HG02981 (cell line): ENCODE results near the gene PSEN2.

ENCODE experiments used
- ATAC-seq: cut with Tn5 transposase; IDR thresholded peaks from one replicate; pipeline ENCODE4 v1.9.1; 2021; ENCODE audit warnings: mild to moderate bottlenecking, moderate library complexity; ENCODE audit not compliant: unreplicated experiment

Gene PSEN2

DNA sequence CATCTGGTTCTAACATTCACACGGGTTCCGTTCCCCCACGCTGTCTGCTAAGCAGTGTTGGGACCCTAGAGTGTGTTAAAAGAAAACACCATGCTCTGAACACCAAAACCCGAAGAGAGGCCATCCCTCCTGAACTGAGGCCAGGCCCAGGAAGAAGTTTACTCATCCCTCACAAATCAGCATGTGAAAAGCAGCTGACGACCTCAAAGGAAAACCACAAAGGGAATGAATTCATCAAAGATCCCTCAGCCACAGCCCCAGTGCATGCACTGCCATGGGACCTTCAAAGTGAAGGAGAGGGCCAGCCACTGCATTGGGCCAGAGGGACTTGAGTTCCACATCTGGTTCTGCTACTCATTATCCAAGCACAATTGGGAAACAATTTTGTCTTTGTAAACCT lies 7.0 kb upstream of the PSEN2 start:
- ATAC-seq = no peak

DNA sequence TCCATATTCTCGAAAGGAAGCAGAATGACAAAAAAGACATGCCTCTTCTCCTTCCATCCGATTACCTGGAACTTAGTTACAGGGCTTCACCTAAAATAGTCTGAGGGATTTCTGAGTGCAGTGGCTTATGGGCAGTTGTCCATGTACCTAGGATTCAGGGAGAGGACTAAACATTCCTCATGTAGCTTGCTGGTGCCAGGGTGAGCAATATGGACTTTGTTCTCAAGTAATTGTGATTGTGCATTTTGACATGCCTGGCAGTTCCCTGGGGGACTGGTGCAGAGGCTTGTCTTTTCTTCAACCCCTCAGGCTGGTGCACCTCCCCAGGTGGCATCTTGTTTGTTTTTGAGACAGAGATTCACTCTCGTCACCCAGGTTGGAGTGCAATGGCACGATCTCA lies 6.1 kb upstream of the PSEN2 start:
- no peak for ATAC-seq

DNA sequence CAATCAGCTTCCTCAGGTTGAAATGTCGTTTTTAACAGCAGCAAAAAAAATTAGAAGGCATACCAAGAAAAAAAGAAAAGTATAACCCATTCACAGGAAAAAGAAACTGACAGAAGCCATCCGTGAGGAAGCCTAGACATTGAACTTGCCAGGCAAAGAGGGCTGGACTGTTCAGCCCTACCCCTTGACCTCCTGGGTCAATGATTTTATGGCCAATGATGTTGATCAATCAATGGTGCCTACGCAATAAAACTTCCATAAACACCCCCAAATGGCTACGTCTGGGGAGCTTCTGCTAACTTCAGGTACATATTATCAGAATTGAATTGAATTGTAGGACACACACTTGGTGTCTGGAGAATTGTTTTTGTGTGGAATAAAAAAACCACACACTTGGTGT lies 4.8 kb upstream of the PSEN2 start:
- ATAC-seq = no peak

DNA sequence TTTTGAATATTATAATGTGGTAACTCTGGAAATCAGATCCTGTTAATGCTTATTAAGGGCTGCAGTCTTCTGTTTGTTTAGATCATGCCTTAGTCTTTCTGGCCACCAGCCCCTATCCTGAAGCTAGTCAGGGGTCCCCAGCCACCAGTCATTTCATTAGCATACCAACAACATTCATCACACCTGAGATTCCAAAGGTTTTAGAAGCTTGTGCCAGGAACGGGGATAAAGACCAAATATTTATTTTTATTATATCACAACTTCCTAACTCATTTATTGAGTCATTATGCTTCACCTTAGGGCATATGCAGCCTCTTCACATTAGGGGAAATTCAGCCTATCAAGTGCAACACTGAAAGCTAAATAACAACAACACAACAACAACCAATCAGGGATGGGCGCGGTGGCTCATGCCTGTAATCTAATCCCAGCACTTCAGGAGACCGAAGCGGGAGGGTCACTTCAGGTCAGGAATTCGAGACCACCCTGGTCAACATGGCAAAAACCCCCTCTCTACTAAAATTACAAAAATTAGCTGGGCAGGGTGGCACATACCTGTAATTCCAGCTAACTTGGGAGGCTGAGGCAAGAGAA lies 2.9 kb upstream of the PSEN2 start:
- ATAC-seq = no peak

DNA sequence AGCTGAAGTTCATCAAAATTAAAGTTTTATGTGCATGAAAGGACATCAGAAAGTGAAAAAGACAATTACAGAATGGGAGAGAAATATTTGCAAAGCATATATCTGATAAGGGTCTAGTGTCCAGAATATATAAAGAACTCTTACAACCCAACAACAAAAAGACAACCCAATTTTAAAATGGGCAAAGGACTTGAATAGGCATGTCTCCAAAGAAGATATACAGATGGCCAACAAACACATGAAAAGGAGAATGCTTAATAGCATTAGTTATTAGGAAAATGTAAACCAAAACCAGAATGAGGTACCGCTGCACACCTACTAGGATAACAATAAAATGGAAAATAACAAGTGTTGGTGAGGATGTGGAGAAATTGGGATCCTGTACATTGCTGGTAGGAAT lies 1.7 kb upstream of the PSEN2 start:
- no peak for ATAC-seq

DNA sequence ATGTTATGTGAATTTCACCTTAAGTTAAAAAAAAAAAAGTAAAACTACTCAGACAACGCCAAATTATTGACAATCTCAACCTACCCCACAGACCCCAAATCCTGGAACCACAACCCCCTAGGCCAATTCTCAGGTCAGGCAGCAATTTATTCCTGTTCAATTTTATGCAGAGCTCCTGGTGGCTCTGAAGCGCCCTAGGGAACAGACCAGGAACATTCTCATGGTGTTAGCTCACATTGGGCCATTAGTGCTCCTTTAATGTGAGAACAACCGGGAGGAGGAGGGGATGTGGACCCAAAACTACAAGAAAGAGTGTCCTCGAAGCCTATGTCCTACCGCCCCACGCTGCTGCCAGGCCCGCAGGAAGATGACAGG lies 403 bp upstream of the PSEN2 start:
- no peak for ATAC-seq

DNA sequence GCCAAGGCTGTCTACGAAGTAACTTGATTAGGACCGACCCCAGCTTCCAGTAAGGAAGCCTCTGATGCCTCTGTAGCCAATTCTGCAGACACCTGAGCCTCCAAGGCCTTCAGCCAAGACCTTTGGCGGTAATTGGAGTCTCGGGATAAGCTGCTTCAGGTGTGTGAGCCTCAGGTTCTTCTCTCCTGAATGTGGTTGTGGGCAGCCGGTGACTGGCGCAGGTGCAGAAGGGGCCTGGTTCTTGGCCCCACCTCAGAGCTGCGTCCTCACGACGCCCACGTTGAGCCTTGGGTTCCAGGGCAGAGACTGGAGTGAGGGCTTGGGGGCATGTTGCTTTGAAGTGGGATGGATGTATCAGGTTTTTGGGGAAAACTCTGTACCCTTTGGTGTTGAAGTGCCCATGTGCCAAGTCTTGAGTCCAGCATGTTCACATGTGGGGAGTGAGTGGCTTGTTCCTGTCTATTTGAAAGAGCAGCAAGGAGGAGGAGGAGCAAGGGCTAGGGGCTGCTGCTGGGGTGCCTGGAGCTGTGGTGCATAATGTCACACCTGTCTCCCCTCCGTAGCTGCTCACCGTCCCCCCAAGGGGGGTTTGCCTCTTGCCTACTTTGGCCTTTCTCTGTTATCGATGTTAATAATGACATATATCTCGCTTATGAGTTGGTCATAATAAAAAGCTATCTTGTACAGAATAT lies 1.4 kb downstream of the PSEN2 start:
- no peak for ATAC-seq

DNA sequence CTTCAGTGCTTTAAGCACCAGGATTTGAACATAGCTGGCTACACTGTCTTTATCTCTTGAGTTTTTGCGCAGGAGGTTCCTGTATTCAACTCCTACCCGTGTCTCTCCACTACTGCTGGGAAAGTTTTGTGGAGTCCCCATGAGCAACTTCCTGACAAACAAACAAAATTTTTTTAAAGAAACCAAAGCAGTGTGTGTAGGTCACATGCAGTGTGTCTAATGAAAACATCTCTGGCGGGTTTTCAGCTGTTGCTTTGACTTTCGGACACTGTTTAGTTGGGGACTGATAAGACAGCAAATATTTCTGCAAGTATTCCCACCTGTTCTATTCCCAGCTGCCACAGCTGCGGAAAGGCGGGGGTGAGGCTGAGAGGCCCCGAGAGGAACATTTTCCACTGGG lies 2.0 kb downstream of the PSEN2 start:
- no peak for ATAC-seq

DNA sequence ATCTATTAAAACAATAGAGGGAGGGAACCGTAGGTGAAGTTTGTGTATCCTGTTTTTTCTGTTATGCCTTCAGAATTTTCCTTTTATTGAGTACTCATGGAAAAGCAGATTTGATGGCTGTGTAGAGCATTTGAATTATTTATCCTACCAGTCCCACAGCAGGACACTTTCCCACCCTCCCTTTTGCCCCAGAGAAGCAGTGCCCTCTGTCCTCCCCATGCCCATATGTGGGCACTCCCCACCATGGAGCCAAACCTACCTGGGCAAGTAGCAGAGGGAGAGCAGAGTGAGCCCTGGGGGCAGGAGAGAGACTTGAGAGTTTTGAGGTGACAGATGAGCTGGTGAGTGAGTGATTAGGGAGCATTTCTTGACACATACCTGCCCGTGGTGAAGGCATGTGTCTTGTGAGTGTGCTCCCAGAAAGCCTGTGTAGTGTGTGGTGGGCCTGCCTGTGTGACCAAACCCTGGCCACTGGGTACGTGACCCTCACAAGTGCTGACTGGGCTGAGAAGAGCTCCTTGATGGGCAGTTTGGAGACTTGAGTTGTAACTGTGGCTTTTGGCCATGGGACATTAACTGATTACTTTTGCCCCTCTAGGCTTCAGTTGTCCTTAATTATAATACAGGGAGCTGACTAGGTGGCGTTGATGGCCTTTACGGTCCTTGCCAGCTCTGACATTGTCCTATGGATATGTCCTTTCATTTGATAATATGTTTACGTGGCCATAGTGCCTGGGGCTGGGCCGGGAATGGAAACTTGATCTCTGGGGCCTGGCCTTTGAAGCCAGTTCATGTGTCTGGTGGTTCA lies 3.6 kb downstream of the PSEN2 start:
- ATAC-seq = no peak

DNA sequence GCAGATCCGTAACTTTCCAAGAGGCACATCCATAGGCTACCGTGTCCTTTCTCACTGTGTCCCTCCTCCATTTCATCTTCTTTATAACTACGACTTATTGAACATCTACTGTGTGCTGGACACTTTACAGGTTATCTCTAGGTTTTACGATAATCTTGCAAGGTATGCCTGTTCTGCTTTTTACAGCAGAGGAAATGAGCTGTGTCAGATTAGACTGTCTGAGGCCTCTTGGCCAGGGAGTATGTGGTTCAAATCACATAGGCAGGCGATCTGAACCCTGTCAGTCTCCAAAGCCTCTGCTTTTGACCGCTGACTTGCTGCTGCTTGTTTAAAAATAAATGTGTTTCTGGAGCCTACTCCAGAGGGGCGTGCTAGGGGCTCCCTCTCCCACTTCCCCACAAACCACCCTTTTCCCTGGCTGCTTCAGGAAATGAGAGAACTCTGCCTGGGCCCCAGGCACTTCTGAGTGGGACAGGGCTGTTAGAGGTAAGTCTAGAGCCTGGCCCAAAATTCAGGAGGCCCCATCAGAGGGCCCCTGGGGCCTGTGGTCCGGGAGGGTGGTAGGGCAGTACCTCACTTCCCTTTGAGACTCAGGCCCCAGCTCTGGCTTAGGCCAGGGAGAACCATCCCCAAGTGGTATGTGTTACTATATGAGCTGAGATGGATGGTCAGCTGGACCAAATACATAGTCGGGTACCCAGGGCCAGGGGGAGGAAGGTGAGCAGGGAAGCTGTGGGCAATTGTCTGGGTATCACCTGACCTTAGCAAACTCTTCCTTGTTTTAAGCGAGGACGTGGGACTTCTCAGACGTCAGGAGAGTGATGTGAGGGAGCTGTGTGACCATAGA lies 4.4 kb downstream of the PSEN2 start:
- ATAC-seq = no peak

DNA sequence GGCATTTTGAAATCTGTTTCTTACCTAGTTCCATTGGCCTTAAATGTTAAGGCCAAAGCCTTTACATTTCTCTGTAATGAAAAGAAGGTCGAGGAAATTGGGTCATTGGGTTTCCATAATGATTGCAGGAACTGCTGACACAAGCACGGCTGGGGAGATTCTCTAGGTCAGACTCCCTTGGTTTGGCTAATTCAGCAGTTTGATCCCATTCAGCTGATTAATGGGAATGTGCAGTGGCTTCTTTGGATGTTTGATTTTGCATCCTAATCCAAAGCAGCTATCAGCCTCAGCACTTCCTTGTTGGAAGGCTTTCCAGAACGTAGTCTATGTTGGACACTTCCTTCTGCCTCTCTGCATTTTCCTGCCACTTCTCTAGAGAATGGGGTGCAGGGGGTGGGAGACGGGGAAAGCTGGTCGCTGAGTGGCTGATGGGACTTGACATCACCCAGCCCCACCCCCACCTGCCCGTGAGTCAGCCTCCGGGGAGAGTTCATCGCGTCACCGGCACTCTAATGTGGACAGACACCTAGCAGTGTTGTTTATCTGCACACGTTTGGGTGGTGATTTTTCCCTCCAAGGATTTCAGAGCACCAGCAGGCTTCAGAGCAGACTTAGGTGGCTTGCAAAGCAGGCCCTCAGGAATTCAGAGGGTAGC lies 5.4 kb downstream of the PSEN2 start:
- no peak for ATAC-seq

DNA sequence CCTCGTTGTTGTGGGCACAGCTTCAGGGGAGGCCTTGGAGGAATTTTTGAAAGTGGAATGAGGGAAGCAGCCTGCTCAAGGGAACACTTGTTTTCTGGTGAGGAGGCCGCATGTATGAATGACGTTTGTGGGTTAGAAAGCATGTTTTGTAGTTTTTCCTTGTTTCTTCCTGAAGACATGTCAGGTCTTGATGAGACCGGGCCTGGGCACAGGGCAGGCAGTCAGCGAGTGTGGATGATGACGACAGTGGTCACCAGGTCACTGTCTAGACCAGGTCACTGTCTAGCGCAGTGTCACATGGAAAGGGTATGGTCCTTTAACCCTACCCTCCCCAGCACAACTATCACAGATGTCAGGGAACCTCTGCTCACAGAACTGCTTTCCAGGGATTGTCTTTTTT lies 7.3 kb downstream of the PSEN2 start:
- ATAC-seq = no peak

DNA sequence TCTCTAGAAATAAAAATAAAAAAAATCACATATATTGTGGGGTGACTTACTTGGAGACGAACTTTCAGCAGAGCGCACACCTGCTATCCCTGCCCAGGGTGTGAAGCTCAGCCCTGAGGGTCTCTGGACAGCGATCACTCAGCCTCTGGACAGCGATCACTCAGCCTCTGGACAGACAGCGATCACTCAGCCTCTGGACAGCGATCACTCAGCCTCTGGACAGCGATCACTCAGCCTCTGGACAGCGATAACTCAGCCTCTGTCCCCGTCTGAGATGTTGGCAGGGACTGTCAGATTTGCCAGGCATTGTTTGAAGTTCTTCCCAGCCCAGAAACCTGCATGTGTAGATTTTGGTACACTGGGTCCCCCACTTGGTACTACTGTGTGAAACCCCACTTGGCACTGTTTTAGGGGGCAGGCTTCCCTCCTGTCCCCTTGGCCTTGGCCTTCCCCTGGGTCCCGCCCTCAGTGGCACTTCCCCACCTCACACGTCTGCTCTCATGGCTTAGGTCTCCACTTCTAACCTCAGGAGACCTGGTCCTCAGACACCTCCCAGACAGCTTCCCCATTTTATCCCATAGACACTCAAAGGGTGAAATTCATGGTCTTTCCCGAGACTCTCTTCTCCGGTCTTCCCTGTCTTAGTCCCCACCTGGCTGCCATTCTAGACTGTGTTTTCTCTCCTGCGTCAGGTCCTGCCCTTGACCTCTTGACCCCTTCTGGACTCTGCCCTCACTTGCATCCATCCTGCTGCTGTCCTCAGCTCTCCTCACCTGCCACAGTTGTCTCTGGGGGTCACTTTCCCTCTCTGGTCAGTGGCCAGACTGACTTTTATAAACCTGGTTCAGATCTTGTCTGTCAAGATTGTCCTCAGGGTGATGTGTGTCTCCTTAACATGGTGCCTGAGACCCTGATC lies 10.2 kb downstream of the PSEN2 start:
- no peak for ATAC-seq

DNA sequence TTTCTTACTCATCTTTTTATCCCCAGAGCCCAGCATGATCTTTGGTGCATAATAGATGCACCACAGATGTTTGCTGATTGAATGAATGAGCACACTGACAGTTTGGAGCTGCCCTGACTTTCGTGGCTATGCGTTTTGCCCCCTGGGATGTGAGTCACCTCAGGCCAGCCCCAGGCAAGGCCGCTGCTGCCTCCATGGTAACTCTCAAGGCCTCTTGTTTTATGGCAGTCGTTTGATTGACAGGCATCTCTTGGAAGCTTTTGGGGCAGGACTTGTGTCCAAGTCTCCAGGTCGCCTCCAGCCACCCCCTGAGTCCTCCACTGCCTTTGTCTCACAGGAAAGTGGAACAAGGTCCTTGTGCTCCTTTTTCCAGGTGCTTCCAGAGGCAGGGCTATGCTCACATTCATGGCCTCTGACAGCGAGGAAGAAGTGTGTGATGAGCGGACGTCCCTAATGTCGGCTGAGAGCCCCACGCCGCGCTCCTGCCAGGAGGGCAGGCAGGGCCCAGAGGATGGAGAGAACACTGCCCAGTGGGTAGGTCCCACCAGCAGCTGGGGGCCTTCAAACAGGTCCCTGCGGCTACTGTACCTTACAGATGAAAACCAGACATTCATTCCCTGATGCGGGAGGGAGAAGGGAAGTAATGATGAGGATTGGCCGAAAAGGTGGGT lies 11.2 kb downstream of the PSEN2 start:
- ATAC-seq = no peak

DNA sequence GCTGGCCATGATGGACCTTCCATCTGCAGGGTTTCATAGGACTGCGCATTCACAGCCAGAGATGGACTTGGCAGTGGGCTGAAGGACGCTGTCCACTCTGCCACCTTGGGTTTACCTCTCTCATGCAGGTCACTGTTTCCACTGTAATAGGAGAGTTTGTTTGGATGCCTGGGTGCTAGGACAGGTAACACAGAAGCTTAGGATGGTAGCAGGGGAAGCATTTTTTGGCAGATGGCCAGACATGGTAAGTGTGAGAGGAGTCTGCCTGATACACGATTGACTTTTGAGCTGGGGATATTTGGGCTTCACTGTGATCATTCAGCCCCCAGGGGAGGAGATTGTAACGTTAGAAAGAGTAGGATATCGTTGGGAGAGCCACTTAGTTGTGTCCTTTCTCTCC lies 11.8 kb downstream of the PSEN2 start:
- ATAC-seq = no peak

DNA sequence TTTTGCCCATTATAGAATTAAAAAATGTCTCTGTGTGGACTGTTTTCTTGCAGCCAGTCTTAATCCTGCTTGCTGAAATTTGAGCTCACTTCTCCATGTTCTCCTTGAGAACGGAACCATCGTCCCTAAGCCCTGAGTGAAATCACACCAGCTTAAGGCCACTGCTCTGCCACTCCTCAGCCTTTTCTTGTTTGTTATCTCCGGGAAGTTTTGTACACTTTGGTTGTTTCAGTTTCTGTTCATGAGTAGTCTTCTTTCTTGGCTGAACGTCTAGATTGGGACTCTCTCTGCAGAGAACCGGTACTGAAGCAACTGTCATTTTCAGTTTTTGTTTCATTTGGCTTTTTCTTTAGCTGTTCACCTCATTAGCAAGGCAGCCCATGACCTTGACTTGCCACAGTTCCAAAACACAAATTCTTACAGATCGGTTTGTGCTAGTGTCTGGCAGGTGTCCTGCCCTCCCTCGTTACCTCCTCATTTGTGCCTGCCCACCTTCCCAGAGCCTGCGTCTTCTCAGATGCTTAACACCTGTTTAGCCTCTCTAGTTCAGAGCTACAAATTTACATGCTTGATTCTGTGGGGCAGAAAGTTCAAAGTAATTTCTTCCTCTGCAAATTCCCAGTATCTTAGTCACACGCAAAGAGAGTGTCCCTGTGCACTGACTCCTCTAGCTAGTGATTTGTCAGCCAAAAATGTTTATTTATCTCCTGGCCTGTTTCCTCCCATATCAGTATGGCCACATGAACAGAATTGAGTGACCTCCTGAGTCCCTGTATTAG lies 12.4 kb downstream of the PSEN2 start:
- ATAC-seq = peak; percentile 90

DNA sequence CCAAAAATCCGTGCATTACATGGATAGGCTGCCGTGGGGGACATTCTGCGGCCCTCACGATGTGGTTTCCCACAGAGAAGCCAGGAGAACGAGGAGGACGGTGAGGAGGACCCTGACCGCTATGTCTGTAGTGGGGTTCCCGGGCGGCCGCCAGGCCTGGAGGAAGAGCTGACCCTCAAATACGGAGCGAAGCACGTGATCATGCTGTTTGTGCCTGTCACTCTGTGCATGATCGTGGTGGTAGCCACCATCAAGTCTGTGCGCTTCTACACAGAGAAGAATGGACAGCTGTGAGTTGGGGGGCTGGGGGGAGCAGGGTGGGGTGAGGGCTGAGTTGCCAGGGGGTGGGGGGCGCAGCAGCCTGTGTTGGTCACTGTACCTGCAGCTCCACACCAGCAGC lies 13.2 kb downstream of the PSEN2 start:
- ATAC-seq = no peak

DNA sequence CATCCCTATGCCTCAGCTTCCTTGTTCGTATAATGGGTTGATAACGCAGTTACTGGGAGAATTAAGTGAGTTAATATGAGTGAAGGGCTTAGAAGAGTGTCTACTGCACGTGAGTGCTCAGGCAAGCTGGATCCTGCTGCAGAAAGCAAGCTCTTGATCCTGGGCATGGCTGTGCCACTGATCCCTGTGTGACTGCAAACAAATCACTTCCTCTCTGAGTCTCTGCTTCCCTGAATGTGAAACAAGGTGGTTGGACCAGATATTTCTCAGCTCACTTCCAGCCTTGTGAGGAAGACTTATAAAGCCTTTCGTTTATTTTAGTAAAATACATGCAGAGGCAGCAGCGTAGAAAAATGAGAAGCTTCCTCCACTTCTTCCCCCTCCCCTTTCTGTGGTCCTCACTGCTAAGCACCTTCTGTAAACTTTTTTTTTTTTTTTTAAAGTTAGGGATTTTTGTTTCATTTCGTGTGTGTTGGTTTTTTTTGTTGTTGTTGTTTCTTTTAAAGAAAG lies 13.8 kb downstream of the PSEN2 start:
- ATAC-seq = no peak
